ENCODE measurements around the gene CFB. TPM values are rescaled to one million over a fixed set of nuclear protein-coding genes. Genes with fewer than 3 reads are reported as not detected.
A peak's percentile ranks its signal among the peaks of the same experiment; 100 is the strongest.

Gene CFB
- total RNA-seq, 2 experiments from 2014 or later = 0.76 to 0.82 TPM

DNA sequence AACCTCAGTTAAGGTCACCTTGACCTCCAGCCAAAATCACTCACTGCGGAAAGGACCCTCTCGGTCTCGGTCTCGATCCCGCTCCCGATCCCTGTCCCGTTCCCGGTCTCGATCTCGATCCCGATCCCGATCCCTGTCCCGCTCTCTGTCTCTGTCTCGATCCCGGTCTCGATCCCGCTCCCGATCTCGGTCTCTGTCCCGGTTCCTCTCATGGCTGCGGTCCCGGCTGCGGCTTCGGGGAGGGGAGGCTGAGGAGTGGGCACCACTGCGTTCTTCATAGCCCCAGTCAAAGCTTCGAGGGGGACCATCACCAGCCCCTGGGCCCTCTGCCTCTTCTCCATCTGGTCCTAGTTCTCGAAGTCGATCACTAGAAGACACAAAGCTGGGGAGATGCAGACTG is 8.6 kb downstream of the CFB start:
- ChIA-PET POLR2A (no interaction called here), CTCF (no interaction called here)
- H3K27ac Mint-ChIP-seq = no peak overlapping the region
- intact Hi-C loops (cut with micrococcal nuclease) = loop anchor here (5.0 kb wide), 1 partner anchor 272 kb away; the partner anchor contains the start of gene LY6G5C
- H3K27me3 Mint-ChIP-seq = no peaks in the 10 kb centered on the region
- peaks cover 26% of the 10 kb centered on the region for H3K36me3 Mint-ChIP-seq
- peaks cover 21% of the 10 kb centered on the region for H3K4me1 Mint-ChIP-seq (ENCODE audit: low read depth)
- H3K9me3 Mint-ChIP-seq = no peaks in the 10 kb centered on the region
- DNase-seq = no peak
- H3K4me3 Mint-ChIP-seq = no peak overlapping the region

DNA sequence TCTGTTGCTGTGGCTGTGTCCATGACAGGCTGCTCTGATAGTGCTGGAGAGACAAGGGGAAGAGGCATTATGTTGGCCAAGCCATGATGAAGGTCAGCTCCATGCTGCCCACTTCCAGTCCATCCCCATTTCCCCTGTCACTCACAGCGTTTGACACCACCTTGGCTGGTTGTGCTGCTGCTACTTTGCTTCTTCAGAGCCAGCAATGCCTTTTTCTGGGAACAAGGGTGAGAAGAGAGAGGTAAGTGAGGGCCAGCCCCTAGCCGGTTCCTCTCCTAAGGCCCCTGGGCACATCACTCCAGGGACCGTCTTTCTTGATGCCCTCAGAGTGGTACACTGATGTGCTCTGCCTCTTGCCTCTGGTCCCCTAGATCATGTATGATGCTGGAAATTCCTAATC is 10.9 kb downstream of the CFB start:
- POLR2A ChIA-PET = interaction anchor here (3.2 kb wide), 1 partner anchor 60 kb away, joined by 15 read pairs; the partner anchor contains the start of gene EHMT2
- Mint-ChIP-seq H3K36me3 (peaks cover 42% of the 10 kb centered on the region), H3K4me1 (ENCODE audit: low read depth) (peaks cover 41% of the 10 kb centered on the region), H3K4me3 (no peak overlapping the region), H3K27me3 (no peaks in the 10 kb centered on the region), H3K27ac (no peak overlapping the region), H3K9me3 (no peaks in the 10 kb centered on the region)
- CTCF ChIA-PET = interaction anchor here (0.8 kb wide), 1 partner anchor 15 kb away, joined by 3 read pairs; the partner anchor contains the start of gene DXO
- intact Hi-C loops (cut with micrococcal nuclease) = loop anchor here (5.0 kb wide), 1 partner anchor 241 kb away; no protein-coding TSS in a partner anchor
- no peak for DNase-seq

DNA sequence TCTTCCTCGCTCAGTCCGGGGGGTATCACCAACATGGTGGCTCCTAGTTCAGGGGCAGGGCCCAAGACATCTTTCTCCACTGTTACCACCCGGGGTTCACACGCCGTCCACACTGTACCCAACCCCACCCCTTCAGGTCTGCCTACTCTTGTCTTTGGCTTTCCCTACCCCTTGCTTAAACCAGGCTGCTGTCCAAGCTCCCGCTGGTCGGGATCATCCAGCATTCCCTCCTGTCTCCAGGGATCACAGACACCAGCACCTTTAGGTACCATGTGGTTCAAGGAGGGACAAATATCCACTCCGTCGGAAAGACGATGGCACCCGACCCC is 12.5 kb downstream of the CFB start:
- DNase-seq = no peak
- CTCF ChIA-PET = interaction anchor here (1.1 to 1.3 kb wide), 4 partner anchors 13 to 278 kb away, joined by 3 read pairs; partner anchors contain the start of genes DXO and LY6G5C
- Mint-ChIP-seq H3K4me1 (ENCODE audit: low read depth) (peaks cover 43% of the 10 kb centered on the region), H3K9me3 (no peaks in the 10 kb centered on the region), H3K27me3 (no peaks in the 10 kb centered on the region), H3K36me3 (peaks cover 47% of the 10 kb centered on the region), H3K27ac (peak overlapping the region; percentile 98), H3K4me3 (peak overlapping the region; percentile 99)
- POLR2A ChIA-PET = interaction anchor here (0.6 to 3.2 kb wide), 4 partner anchors 9 to 71 kb away, joined by 3 to 39 read pairs (median 10); partner anchors contain the start of genes DXO and EHMT2
- intact Hi-C loops (cut with micrococcal nuclease) = loop anchor here (2.0 to 5.0 kb wide), 3 partner anchors 62 to 294 kb away; partner anchors contain the start of genes EHMT2 and GPANK1

DNA sequence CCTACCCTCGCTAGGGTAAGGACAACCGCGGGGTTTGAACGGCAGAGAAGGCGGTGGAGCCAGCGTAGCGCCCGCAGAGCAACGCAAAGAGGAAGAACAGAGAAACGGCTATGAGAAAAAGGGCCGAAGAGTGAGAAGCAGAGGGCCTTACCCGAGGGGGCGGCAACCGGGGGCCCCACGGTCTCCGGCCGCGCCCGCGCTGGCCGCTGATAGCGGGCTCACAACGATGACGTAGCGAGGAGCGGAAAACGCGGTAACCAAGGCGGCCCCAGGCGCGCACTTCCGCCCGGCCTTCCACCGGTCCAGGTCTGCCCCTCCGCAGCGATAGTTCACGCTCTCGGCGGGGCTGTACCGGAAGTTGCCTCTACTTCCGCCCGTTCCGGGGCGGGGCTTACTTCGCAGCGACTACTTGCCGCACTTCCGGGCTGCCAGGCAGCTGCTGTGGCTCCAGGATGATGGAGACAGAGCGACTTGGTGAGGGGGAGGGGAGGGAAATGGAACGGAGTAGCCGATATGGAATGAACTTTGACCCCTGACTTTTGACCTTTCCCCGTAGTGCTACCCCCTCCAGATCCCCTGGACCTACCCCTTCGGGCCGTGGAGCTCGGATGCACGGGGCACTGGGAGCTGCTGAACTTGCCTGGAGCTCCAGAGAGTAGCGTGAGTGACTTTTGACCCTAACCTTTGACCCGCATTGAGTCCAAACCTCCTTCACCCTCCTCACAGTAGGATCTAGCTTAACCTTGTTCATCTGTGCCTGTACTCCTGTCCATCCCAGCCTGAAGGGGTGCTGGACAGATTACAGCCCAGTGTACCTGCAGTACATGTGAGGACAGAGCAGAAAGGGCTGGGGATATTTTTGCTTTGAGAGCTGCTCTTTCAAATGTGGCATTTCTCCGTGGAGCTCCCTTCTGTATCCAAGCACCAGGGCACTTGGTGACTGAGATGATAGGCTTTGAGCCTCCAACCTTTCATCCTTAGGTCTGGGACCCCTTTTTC is 13.1 kb downstream of the CFB start, which contains the start of the genes NELFE and SKIC2:
TSS of gene NELFE (minus strand) at position 231 of the 999 bp plus-strand sequence. CDS start 525 bp downstream, outside the sequence.
TSS of gene SKIC2 (plus strand) at position 435 of the 999 bp plus-strand sequence. CDS start at position 453, 18 bp downstream.
- Mint-ChIP-seq H3K9me3 (no peaks in the 10 kb centered on the region), H3K27me3 (no peaks in the 10 kb centered on the region), H3K4me1 (ENCODE audit: low read depth) (peaks cover 43% of the 10 kb centered on the region), H3K4me3 (peak within 1 kb of the TSS; percentile 99), H3K36me3 (peaks cover 46% of the 10 kb centered on the region), H3K27ac (peak within 1 kb of the TSS; percentile 98)
- intact Hi-C loops (cut with micrococcal nuclease) = loop anchor here (1.0 to 5.0 kb wide), 6 partner anchors 13 to 294 kb away; partner anchors contain the start of genes ATF6B, DXO, EHMT2 and GPANK1
- CTCF ChIA-PET = interaction anchor here (1.1 to 1.3 kb wide), 5 partner anchors 10 to 278 kb away, joined by 3 to 4 read pairs (median 3); partner anchors contain the start of genes DXO and LY6G5C
- DNase-seq = peak; percentile 99
- POLR2A ChIA-PET = interaction anchor here (0.6 to 3.2 kb wide), 6 partner anchors 9 to 62 kb away, joined by 3 to 39 read pairs (median 4); partner anchors contain the start of genes DXO and EHMT2

DNA sequence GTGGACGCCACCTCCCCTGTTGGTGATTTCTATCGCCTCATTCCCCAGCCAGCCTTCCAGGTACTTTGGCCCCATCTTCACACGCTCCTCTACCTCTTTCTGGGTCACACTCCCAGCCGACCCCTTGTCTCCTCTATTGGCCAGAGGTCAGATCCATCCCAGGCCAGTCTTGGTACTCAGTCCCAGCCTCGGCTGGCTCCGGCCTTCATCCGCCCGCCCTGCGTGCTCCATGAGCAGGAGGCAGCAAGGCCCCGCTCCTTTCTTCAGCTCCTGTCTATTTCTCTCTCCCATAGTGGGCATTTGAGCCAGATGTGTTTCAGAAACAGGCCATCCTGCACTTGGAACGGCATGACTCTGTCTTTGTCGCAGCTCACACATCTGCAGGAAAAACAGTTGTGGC is 15.7 kb downstream of the CFB start:
- ChIA-PET POLR2A (no interaction called here), CTCF (interaction anchor here (2.5 kb wide), 1 partner anchor 9 kb away, joined by 6 read pairs; no protein-coding TSS in a partner anchor)
- Mint-ChIP-seq H3K4me1 (ENCODE audit: low read depth) (peaks cover 43% of the 10 kb centered on the region), H3K36me3 (peaks cover 42% of the 10 kb centered on the region), H3K9me3 (no peaks in the 10 kb centered on the region), H3K27ac (no peak overlapping the region), H3K27me3 (no peaks in the 10 kb centered on the region), H3K4me3 (no peak overlapping the region)
- intact Hi-C loops (cut with micrococcal nuclease) = no loop called here
- no peak for DNase-seq

DNA sequence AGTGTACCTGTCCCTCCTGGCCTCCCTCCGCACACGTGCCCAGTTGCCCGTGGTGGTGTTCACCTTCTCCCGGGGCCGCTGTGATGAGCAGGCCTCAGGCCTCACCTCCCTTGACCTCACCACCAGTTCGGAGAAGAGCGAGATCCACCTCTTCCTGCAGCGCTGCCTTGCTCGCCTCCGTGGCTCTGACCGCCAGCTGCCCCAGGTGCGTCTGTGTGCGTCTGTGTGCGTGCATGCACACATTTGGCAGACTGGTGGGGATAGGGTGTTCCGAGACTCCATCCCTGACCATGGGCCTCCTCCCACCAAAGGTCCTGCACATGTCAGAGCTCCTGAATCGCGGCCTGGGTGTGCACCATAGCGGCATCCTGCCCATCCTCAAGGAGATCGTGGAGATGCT is 18.0 kb downstream of the CFB start:
- ChIA-PET POLR2A (no interaction called here), CTCF (no interaction called here)
- Mint-ChIP-seq H3K27ac (no peak overlapping the region), H3K27me3 (no peaks in the 10 kb centered on the region), H3K4me1 (ENCODE audit: low read depth) (peaks cover 26% of the 10 kb centered on the region), H3K36me3 (peaks cover 48% of the 10 kb centered on the region), H3K9me3 (no peaks in the 10 kb centered on the region), H3K4me3 (no peak overlapping the region)
- intact Hi-C loops (cut with micrococcal nuclease) = no loop called here
- no peak for DNase-seq

DNA sequence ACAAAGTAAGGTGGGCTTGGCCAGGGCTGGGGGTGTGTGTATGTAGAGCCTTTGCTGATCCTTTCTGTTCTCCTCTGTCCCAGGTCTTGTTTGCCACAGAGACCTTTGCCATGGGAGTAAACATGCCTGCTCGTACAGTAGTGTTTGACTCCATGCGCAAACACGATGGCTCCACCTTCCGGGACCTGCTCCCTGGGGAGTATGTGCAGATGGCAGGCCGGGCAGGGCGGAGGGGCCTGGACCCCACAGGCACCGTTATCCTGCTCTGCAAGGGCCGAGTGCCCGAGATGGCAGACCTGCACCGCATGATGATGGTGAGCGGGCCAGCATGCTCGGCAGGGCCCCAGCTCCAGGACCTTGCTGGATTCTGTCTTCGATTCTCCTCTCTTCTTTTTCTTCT is 19.8 kb downstream of the CFB start:
- no peak overlapping the region for H3K27ac Mint-ChIP-seq
- POLR2A ChIA-PET = interaction anchor here (0.6 kb wide), 1 partner anchor 65 kb away, joined by 3 read pairs; no protein-coding TSS in a partner anchor
- DNase-seq = no peak
- CTCF ChIA-PET = no interaction called here
- intact Hi-C loops (cut with micrococcal nuclease) = no loop called here
- no peaks in the 10 kb centered on the region for H3K9me3 Mint-ChIP-seq
- no peaks in the 10 kb centered on the region for H3K27me3 Mint-ChIP-seq
- peaks cover 24% of the 10 kb centered on the region for H3K4me1 Mint-ChIP-seq (ENCODE audit: low read depth)
- H3K4me3 Mint-ChIP-seq = no peak overlapping the region
- peaks cover 55% of the 10 kb centered on the region for H3K36me3 Mint-ChIP-seq

DNA sequence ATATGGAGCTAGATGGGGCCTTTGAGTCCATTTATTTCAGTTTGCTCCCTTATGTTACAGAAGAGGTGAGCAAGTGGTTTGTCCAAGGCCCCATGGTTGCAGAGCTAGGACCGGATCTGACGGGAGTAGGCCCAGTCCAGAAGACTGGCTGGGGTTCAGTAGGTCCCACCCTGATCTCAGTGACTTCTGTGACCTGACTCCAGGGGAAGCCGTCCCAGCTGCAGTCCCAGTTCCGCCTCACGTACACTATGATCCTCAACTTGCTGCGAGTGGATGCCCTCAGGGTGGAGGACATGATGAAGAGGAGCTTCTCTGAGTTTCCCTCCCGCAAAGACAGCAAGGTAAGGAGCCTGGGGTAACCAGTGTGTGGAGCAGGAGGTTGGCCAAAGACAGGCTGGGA is 20.6 kb downstream of the CFB start:
- Mint-ChIP-seq H3K36me3 (peaks cover 46% of the 10 kb centered on the region), H3K4me3 (no peak overlapping the region), H3K27me3 (no peaks in the 10 kb centered on the region), H3K9me3 (no peaks in the 10 kb centered on the region), H3K4me1 (ENCODE audit: low read depth) (peaks cover 23% of the 10 kb centered on the region), H3K27ac (peak overlapping the region; percentile 18)
- ChIA-PET POLR2A (no interaction called here), CTCF (interaction anchor here (1.8 kb wide), 1 partner anchor 14 kb away, joined by 4 read pairs; no protein-coding TSS in a partner anchor)
- no peak for DNase-seq
- intact Hi-C loops (cut with micrococcal nuclease) = no loop called here

DNA sequence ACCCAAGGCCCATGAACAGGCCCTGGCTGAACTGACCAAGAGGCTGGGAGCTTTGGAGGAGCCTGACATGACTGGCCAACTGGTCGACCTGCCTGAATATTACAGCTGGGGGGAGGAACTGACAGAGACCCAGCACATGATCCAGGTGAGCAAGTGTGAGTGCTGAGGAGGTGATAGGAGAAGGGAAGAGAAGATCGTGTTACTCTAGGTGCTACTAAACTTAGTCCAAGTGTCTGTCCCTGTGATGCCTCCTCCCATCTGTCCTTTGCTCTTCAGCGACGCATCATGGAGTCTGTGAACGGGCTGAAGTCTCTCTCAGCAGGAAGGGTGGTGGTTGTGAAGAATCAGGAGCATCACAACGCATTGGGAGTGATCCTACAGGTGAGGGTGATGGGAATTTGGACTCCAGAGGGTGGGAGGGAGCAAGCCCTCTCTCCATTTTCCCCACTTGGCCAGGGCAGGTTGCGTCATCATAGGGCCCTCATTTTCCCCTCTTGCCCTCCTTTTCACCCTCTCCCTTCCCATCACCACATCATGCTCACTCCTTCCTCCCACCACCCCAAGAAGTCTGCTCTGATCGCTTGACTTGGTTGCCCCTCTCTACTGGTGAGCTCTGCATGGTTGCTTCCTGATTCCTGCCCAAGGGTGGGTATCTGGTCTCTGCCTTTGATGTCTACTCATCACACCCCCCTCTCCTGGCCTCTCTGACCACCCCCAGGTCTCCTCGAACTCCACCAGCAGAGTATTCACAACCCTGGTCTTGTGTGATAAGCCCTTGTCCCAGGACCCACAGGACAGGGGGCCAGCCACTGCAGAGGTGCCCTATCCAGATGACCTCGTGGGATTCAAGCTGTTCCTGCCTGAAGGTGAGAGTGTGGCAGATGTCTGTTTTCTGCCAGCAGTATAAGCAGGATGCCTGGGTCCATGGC is 21.4 kb downstream of the CFB start:
- intact Hi-C loops (cut with micrococcal nuclease) = no loop called here
- H3K36me3 Mint-ChIP-seq = peaks cover 41% of the 10 kb centered on the region
- POLR2A ChIA-PET = interaction anchor here (1.1 kb wide), 2 partner anchors 8 kb away, joined by 3 to 5 read pairs; partner anchors contain the start of genes NELFE and SKIC2
- no peaks in the 10 kb centered on the region for H3K27me3 Mint-ChIP-seq
- H3K4me1 Mint-ChIP-seq (ENCODE audit: low read depth) = peaks cover 21% of the 10 kb centered on the region
- no peak for DNase-seq
- no peaks in the 10 kb centered on the region for H3K9me3 Mint-ChIP-seq
- no peak overlapping the region for H3K4me3 Mint-ChIP-seq
- peak overlapping the region; percentile 18 for H3K27ac Mint-ChIP-seq
- CTCF ChIA-PET = interaction anchor here (1.8 kb wide), 1 partner anchor 15 kb away, joined by 4 read pairs; no protein-coding TSS in a partner anchor

DNA sequence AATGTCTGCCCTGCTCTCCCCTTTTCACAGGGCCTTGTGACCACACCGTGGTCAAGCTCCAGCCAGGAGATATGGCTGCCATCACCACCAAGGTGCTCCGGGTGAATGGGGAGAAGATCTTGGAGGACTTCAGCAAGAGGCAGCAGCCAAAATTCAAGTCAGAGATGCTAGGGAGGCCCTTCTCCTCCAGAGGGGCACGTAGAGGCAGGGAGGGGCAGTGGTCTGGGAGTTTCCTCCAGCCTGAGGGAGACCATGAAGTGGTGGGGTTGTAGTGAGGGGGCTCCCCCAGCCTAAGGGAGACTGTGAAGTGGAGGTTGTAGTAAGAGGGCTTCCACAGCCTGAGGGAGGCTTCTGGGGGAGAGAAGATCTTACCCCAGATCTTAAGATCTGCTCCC is 22.0 kb downstream of the CFB start:
- Mint-ChIP-seq H3K4me1 (ENCODE audit: low read depth) (peaks cover 24% of the 10 kb centered on the region), H3K27me3 (no peaks in the 10 kb centered on the region), H3K9me3 (no peaks in the 10 kb centered on the region), H3K27ac (no peak overlapping the region), H3K36me3 (peaks cover 35% of the 10 kb centered on the region), H3K4me3 (no peak overlapping the region)
- ChIA-PET POLR2A (interaction anchor here (1.1 kb wide), 2 partner anchors 8 to 9 kb away, joined by 3 to 5 read pairs; partner anchors contain the start of genes NELFE and SKIC2), CTCF (interaction anchor here (1.8 kb wide), 1 partner anchor 16 kb away, joined by 4 read pairs; no protein-coding TSS in a partner anchor)
- no peak for DNase-seq
- intact Hi-C loops (cut with micrococcal nuclease) = no loop called here

DNA sequence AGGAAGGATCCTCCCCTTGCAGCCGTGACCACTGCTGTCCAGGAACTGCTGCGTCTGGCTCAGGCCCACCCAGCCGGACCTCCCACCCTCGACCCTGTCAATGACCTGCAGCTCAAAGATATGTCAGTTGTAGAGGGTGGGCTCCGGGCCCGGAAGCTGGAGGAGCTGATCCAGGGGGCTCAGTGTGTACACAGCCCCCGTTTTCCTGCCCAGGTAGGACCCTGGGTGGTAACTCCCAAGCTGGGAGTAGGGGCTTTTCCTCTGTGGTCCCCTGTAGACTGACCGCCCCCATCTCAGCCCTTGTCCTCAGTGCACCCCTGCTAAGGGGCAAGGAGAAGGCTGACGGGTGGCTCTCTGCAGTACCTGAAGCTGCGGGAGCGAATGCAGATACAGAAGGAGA is 22.4 kb downstream of the CFB start:
- peaks cover 34% of the 10 kb centered on the region for H3K36me3 Mint-ChIP-seq
- POLR2A ChIA-PET = interaction anchor here (1.1 kb wide), 2 partner anchors 9 to 10 kb away, joined by 3 to 5 read pairs; partner anchors contain the start of genes NELFE and SKIC2
- H3K4me3 Mint-ChIP-seq = no peak overlapping the region
- H3K9me3 Mint-ChIP-seq = no peaks in the 10 kb centered on the region
- no peak for DNase-seq
- intact Hi-C loops (cut with micrococcal nuclease) = no loop called here
- H3K27me3 Mint-ChIP-seq = no peaks in the 10 kb centered on the region
- H3K4me1 Mint-ChIP-seq (ENCODE audit: low read depth) = peaks cover 28% of the 10 kb centered on the region
- no peak overlapping the region for H3K27ac Mint-ChIP-seq
- CTCF ChIA-PET = interaction anchor here (1.1 kb wide), 1 partner anchor 9 kb away, joined by 3 read pairs; the partner anchor contains the start of gene SKIC2
